GM21360 (cell line): ENCODE measurements around the gene BPI.
"Not testable (repeated sequence)": the region's sequence is repeated elsewhere in the genome, so short reads cannot be mapped to it uniquely, and the experiment has no call there.

Experiments
- ATAC-seq: cut with Tn5 transposase; IDR thresholded peaks from one replicate; pipeline ENCODE4 v1.9.1; 2021; ENCODE audit warnings: mild to moderate bottlenecking, moderate library complexity; ENCODE audit not compliant: unreplicated experiment

BPI gene

GRCh38 chr20:38302786-38303185 is 1.2 kb upstream of the BPI start:
- ATAC-seq: no peak

GRCh38 chr20:38304845-38305447 is 990 bp downstream of the BPI start:
- ATAC-seq: no peak

GRCh38 chr20:38305541-38305940 is 1.6 kb downstream of the BPI start:
- no peak for ATAC-seq

GRCh38 chr20:38306379-38306778 is 2.4 kb downstream of the BPI start:
- ATAC-seq: no peak

GRCh38 chr20:38307371-38308046 is 3.6 kb downstream of the BPI start:
- ATAC-seq: no peak

GRCh38 chr20:38308047-38308438 is 4.1 kb downstream of the BPI start:
- ATAC-seq: no peak

GRCh38 chr20:38308447-38308846 is 4.5 kb downstream of the BPI start:
- no peak for ATAC-seq

- no peak for ATAC-seq
Observed at GRCh38 chr20:38311091-38311490, 7.1 kb downstream of the BPI start.

GRCh38 chr20:38311491-38311890 is 7.5 kb downstream of the BPI start:
- no peak for ATAC-seq

- ATAC-seq: no peak
Observed at GRCh38 chr20:38313676-38314075, 9.7 kb downstream of the BPI start.

- not testable (repeated sequence) for ATAC-seq
Observed at GRCh38 chr20:38314350-38314749, 10.4 kb downstream of the BPI start.

GRCh38 chr20:38315290-38315966 is 11.5 kb downstream of the BPI start:
- no peak for ATAC-seq

- ATAC-seq: no peak
Observed at GRCh38 chr20:38316341-38316740, 12.4 kb downstream of the BPI start.

- ATAC-seq: no peak
Observed at GRCh38 chr20:38317422-38317821, 13.5 kb downstream of the BPI start.

- ATAC-seq: no peak
Observed at GRCh38 chr20:38320221-38320620, 16.3 kb downstream of the BPI start.

- ATAC-seq: no peak
Observed at GRCh38 chr20:38321959-38322598, 18.1 kb downstream of the BPI start.

GRCh38 chr20:38324159-38324558 is 20.2 kb downstream of the BPI start:
- no peak for ATAC-seq

- ATAC-seq: no peak
Observed at GRCh38 chr20:38325167-38325566, 21.2 kb downstream of the BPI start.

- ATAC-seq: no peak
Observed at GRCh38 chr20:38325905-38326304, 21.9 kb downstream of the BPI start.

- ATAC-seq: no peak
Observed at GRCh38 chr20:38326309-38326708, 22.4 kb downstream of the BPI start.

- no peak for ATAC-seq
Observed at GRCh38 chr20:38330638-38331037, 26.7 kb downstream of the BPI start.

GRCh38 chr20:38331245-38331644 is 27.3 kb downstream of the BPI start:
- no peak for ATAC-seq
